ENCODE results near the gene SLC25A38. TPM values are rescaled to one million over a fixed set of nuclear protein-coding genes. Genes with fewer than 3 reads are reported as not detected.
A peak's percentile ranks its signal among the peaks of the same experiment; 100 is the strongest.

SLC25A38 gene
- polyA plus RNA-seq, 1 donor (not counting 4 experiments of a cell fraction or from before 2014, with no cell fraction given), result 40.2 TPM

DNA sequence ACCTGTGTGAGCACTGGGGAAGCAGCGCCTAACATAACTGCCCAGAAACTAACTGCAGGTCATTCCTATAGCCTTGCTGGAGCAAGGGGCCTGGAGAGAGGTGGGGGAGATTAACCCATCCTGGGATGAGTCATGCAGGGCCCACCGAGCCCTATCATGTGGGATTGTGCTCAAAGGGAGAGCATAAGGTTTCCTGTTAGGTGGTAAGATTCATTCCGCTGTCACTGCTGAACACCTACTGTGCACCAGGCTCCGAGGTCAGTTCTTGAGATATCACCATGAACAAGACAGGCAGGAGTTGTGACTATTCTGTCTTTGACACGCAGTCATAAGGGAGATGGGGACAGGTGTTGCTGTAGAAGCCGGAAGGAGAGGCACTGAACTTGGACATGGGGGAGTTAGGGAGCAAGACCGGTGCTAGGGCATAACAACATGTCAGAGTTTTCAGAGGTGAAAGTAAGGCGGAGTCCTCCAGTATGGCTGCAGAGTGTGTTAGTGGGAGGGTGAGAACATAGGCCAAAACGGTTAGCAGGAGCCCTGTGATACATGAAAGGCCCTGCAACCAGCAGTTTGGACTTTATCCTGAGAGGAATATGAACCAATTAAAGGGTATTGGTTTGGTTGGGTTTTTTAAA, 2.4 kb downstream of the SLC25A38 start:
- Histone ChIP-seq H3K36me3 (ENCODE audit: control insufficient read depth in 2 of 2, extremely low read depth in 1 of 2, insufficient read depth in 2 of 2, low read length in 2 of 2) (peaks cover 3 to 6% of the 10 kb centered on the region in 2 experiments), H2AFZ (ENCODE audit: control insufficient read depth, low read length) (no peak overlapping the region), H3K9me3 (ENCODE audit: control insufficient read depth, low read depth, low read length) (no peaks in the 10 kb centered on the region), H3K9ac (ENCODE audit: control insufficient read depth, extremely low read depth, insufficient read depth, low read length) (no peak overlapping the region), H3K4me2 (ENCODE audit: control insufficient read depth, extremely low read depth, insufficient read depth, low read depth, low read length) (peak overlapping the region; percentile 61), H3K9me1 (ENCODE audit: control insufficient read depth, extremely low read depth, insufficient read depth, low read length) (peaks cover 4% of the 10 kb centered on the region), H4K20me1 (ENCODE audit: control insufficient read depth, extremely low read depth, insufficient read depth, low read length) (peaks cover 9% of the 10 kb centered on the region), H3K27me3 (ENCODE audit: control insufficient read depth, extremely low read depth, insufficient read depth, low read length) (no peaks in the 10 kb centered on the region), H3K4me3 (ENCODE audit: control insufficient read depth in 2 of 3, extremely low read depth in 1 of 3, insufficient read depth in 2 of 3, low read depth in 1 of 3, low read length in 3 of 3) (no peak overlapping the region), H3K4me1 (ENCODE audit: control insufficient read depth, extremely low read depth, insufficient read depth, low read length) (peaks cover 21% of the 10 kb centered on the region), H3K79me2 (ENCODE audit: control insufficient read depth, insufficient read depth, low read length) (peaks cover 59% of the 10 kb centered on the region), H3K27ac (ENCODE audit: control insufficient read depth, insufficient read depth, low read length) (no peak overlapping the region)
- DNase-seq (ENCODE audit: low read depth, low spot score) (no peak), FAIRE-seq (no peak)
- dilution Hi-C loops (cut with MboI; ENCODE audit: extremely low pct_ligation_motif_present, low sequenced_read_pairs), result no loop called here
- no peak for TF ChIP-seq CTCF (optimal IDR thresholded peaks at IDR 0.05 in 1 of 3, IDR thresholded peaks at IDR 0.05 in 1 of 3, conservative IDR thresholded peaks at IDR 0.05 in 1 of 3; ENCODE audit: extremely low read depth in 1 of 3, insufficient read depth in 2 of 3, low read length in 3 of 3)
- TF ChIP-seq EZH2 (IDR thresholded peaks at IDR 0.05; ENCODE audit: low read length), result no peak

DNA sequence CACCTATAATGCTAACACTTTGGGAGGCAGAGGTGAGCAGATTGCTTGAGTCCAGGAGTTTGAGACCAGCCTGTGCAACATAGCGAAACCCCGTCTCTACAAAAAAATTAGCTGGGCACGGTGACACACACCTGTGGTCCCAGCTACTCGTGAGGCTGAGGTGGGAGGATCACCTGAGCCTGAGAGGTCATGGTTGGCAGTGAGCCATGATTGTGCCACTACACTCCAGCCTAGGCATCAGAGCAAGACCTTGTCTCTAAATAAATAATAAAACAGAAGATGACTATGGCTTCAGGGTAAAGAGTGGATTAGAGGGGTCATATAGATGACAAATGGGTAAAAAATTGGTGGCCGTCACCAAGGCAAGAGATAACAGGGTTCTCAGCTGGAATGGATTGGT, 3.1 kb downstream of the SLC25A38 start:
- no peak overlapping the region for H3K4me2 ChIP-seq (ENCODE audit: control insufficient read depth, extremely low read depth, insufficient read depth, low read depth, low read length)
- dilution Hi-C loops (cut with MboI; ENCODE audit: extremely low pct_ligation_motif_present, low sequenced_read_pairs), result no loop called here
- no peak for DNase-seq (ENCODE audit: low read depth, low spot score)
- no peaks in the 10 kb centered on the region for H3K27me3 ChIP-seq (ENCODE audit: control insufficient read depth, extremely low read depth, insufficient read depth, low read length)
- H3K27ac ChIP-seq (ENCODE audit: control insufficient read depth, insufficient read depth, low read length), result no peak overlapping the region
- no peak overlapping the region for H3K4me3 ChIP-seq (ENCODE audit: control insufficient read depth in 2 of 3, extremely low read depth in 1 of 3, insufficient read depth in 2 of 3, low read depth in 1 of 3, low read length in 3 of 3)
- no peak for FAIRE-seq
- peaks cover 4% of the 10 kb centered on the region for H3K9me1 ChIP-seq (ENCODE audit: control insufficient read depth, extremely low read depth, insufficient read depth, low read length)
- peaks cover 59% of the 10 kb centered on the region for H3K79me2 ChIP-seq (ENCODE audit: control insufficient read depth, insufficient read depth, low read length)
- peaks cover 21% of the 10 kb centered on the region for H3K4me1 ChIP-seq (ENCODE audit: control insufficient read depth, extremely low read depth, insufficient read depth, low read length)
- no peak overlapping the region for H2AFZ ChIP-seq (ENCODE audit: control insufficient read depth, low read length)
- no peak for TF ChIP-seq CTCF (optimal IDR thresholded peaks at IDR 0.05 in 1 of 3, IDR thresholded peaks at IDR 0.05 in 1 of 3, conservative IDR thresholded peaks at IDR 0.05 in 1 of 3; ENCODE audit: extremely low read depth in 1 of 3, insufficient read depth in 2 of 3, low read length in 3 of 3)
- no peak for TF ChIP-seq EZH2 (IDR thresholded peaks at IDR 0.05; ENCODE audit: low read length)
- H4K20me1 ChIP-seq (ENCODE audit: control insufficient read depth, extremely low read depth, insufficient read depth, low read length), result peaks cover 12% of the 10 kb centered on the region
- H3K9ac ChIP-seq (ENCODE audit: control insufficient read depth, extremely low read depth, insufficient read depth, low read length), result no peak overlapping the region
- H3K9me3 ChIP-seq (ENCODE audit: control insufficient read depth, low read depth, low read length), result no peaks in the 10 kb centered on the region
- peaks cover 7 to 13% of the 10 kb centered on the region in 2 experiments for H3K36me3 ChIP-seq (ENCODE audit: control insufficient read depth in 2 of 2, extremely low read depth in 1 of 2, insufficient read depth in 2 of 2, low read length in 2 of 2)
